T1000 (cell line): ENCODE data around the gene NIPA2.

Experiments
- DNase-seq: peaks from one replicate; lab custom pipeline; 2025; ENCODE audit warnings: mixed read lengths; lab: John Stamatoyannopoulos, UW

NIPA2 gene

DNA sequence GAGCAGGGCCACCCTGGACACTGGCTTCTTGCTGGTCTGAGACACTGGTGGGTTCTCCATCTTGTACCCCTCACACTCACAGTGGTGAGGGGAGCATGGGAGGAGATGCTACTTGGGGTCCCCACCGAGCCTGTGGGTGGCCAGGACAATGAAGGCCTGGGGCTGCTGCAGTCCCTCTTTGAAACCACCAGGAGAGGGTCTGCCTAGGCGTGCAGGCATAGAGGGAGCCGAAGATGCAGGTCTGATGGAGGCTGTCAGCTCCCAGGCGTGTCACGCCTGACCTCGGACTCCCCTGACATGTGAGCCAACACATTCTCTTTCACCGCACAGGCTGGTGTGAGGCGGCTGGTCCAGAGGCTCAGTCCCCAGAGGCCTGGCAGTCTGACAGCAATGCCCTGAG is 39.1 kb downstream of the NIPA2 start:
- no peak for DNase-seq

DNA sequence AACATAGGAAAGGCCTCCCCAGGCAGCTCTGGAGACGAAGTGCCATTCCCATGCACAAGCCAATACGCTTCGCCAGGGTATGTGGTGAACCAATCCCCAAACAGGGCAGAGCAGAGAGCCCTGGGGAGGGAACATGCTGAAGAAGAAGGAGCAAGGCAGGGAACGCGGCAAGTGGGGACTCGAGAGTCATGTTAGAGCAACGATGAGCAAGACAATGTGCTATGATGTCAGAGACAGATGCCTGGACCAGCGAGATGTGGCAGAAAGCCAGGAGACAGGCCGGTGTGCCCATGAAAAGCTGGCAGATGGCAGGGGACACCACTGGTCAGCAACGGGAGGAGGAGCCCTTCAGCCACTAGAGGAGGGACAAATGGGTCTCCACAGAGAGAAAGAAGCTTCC is 39.6 kb downstream of the NIPA2 start:
- DNase-seq, result no peak

DNA sequence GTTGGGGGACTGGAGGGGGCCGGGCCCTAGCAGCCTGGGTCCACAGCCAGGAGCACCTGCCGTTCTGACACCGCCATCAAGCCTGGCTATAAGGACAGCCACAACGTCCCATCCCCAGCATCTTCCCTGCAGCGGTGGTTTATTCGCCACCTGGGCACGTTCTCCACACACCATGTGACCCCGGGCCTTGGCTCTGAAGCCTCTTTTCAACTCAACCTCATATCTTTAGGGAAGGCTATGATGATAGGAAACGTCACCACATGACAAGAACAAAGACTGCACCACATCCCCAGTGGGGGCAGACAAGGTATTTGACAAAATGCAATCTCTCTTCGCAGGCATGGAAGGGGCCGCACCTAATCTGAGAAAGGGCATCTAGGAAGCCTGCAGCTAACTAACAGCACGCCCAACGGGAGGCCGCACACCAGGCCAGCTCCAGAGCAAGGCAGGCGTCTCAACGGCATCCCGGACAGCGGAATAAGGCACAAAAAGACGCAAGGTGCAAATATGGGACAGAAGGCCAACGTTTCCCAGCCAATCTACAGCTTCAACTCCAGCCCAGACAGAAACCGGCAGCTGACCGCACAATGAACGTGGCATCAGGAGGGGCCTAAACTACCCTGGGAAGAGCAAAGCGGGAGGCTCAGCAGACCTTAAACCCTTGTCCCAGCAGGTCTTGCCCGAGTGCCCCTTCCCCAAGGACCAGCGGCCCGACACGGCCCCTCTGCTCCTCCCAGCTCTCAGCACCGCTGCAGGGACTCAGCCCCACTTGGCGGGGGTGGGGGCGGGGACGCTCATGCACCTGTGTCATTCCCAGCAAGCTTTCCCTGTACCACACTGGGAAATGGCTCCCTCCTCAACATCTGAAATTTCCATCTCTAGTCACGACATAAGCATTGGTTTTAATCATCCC is 41.9 kb downstream of the NIPA2 start:
- no peak for DNase-seq

DNA sequence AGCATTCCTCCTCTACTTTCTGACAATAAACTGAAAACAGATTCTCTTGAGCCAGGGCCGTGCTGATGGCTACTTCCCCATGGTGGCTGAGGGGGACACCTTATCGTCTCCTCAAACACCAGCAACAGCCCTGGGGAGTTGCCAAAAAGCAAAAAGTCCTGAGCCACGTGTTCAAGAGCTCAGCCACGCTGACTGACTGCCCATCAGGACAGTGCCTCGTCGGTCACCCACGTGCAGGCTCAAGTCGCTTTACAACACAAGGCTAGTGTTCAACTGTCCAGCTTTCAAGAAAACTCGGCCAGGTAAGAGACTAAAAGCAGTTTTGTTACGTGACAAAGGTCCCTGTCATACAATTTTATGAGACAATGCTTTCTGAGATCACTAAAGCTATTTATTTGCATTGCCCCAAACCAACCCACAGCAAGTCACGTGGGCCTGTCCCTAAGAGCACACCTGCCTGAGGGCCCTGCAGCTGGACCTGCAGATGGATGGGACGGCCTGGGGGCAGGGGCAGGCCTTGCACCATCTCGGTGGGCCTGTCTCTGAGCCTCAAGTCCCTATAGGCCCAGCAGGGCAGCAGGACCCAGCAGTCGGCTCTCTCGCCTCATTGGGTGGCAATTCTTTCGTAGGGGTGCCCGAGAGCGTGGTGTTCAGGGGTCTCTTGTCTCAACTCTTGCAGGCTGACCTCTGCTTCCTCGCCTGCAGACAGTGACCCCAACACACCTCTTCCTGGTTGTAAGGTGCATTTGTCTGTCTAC is 42.7 kb downstream of the NIPA2 start:
- DNase-seq, result no peak

DNA sequence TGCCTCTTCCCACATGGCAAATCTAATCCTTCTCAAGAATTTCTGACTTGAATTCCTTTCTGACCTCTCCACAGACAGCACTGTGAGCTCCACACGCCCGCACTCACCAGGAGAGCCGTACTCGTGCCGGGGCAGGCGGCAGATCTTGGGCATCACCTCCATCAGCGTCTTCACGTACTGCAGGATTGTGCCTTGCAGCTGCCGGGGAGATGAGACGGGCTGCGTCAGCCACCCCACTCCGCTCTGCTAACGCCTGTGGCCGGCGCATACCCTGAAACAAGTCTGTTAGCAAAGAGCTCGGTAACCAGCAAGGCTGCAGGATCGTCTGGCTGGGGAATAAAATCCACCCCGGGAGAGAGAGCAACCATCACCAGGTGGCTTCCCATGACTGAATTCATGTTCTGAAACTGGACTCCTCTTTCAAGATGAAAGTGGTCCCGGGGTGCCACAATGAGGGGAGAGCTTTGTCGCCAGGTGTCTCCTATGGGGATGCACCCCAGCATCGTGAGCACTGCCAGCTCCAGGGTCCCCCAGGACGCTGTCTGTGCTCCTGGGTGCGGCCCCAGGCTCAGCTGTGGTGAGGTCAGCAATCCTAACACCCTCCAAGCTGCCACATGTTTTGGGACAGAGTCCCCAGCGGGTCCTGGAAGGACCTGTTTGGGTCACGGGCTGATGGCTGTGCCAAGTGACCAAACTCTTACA is 43.4 kb downstream of the NIPA2 start:
- no peak for DNase-seq

DNA sequence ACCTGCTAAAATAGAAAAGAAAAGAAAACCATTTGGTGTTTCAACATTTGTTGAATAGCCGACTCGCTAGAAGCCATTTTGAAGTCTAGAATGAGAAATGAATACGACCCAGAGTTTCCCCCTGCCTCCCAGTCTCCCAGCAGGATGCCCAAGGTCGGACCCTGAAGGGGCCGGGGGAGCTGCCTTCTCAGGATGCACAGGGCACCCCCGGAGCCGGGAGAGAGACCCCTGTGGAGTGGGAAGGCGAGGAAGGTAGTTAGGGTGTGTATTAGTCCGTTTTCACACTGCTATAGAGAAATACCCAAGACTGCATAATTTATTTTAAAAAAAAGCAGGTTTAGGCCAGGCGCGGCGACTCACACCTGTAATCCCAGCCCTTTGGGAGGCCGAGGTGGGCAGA is 44.7 kb downstream of the NIPA2 start:
- DNase-seq, result no peak

DNA sequence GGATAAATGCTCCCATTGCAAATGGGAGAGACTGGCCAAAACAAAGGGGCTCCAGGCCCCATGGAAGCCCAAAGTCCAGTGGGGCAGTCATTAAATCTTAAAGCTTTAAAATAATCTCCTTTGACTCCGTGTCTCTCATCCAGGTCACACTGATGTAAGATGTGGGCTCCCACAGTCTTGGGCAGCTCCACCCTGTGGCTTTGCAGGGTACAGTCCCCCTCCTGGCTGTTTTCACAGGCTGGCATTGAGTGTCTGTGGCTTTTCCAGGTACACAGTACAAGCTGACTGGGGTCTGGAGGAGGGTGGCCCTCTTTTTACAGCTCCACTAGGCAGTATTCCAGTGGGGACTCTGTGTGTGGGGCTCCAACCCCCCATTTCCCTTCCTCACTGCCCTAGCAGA is 45.9 kb downstream of the NIPA2 start:
- DNase-seq, result no peak

DNA sequence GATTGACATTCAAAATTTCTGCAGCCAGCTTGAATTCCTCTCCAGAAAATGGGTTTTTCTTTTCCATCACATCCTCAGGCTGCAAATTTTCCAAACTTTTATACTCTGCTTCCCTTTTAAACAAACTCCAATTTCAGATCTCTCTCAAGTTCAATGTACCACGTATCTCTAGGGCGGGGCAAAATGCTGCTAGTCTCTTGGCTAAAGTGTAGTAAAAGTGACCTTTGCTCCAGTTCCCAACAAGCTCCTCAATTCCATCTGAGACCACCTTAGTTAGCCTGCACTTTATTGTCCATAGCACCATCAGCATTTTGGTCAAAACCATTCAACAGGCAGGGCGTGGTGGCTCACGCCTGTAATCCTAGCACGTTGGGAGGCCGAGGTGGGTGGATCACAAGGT is 46.7 kb downstream of the NIPA2 start:
- no peak for DNase-seq

DNA sequence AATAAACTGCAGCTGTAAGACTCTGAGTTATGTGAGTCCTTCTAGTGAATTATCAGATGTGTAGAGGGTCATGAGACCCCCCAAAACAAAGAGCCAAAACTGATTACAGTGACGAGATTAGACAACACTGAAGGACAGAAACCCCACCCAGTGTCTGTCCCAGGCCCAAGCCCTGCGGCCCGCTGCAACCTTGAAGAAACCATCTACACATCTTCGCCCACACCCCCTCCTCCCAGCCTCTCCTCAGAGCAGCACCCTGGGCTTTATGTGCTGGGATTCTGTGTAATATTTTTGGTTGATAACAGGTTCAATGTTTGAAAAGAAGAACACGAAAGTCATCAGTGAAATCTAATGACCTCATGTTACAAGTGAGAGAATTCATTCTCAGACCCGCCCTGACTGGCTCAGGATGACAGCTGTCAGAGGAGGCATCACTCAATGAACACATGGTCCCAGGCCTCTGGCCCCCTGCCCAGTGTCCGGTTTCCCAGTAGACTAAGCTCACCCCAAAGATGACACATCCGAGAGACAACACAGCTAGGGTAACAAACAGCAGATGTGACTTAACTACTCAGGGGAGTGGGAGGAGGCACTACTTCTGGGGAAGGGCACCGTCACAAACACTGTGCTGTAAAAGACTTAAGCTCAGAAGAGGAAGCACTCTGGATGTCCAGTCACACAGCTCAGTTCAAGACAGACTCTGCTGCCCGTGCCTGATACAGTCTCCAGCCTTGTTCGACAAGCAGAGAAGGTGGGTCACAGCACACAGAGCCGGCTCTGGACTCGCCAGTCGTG is 48.9 kb downstream of the NIPA2 start:
- DNase-seq, result peak; percentile 37

DNA sequence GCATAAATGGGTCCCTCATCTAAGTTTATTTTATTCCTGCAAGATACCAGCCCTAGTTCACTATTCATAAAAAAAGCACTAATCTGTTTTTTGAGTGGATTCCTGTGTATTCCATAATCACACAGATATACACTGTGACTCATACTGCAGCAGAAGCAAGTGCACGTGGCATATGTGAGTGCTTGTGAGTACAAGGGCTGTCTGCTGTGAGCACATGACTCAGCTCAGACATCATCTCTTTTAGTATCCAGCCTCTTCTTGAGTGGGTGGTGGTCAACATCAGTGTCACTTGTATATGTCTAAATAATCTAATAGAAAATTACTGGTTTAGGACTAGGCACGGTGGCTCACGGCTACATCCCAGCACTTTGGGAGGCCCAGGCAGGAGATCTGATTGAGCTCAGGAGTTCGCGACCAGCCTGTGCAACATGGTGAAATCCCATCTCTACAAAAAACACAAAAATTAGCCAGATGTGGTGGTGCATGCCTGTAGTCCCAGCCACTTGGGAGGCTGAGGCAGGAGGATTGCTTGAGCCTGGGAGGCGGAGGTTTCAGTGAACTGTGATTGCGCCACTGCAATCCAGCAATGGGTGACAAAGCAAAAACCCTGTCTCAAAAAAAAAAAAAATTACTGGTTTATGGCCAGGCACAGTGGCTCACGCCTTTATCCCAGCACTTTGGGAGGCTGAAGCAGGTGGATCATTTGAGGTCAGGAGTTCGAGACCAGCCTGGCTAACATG is 49.8 kb downstream of the NIPA2 start:
- peak; percentile 49 for DNase-seq

DNA sequence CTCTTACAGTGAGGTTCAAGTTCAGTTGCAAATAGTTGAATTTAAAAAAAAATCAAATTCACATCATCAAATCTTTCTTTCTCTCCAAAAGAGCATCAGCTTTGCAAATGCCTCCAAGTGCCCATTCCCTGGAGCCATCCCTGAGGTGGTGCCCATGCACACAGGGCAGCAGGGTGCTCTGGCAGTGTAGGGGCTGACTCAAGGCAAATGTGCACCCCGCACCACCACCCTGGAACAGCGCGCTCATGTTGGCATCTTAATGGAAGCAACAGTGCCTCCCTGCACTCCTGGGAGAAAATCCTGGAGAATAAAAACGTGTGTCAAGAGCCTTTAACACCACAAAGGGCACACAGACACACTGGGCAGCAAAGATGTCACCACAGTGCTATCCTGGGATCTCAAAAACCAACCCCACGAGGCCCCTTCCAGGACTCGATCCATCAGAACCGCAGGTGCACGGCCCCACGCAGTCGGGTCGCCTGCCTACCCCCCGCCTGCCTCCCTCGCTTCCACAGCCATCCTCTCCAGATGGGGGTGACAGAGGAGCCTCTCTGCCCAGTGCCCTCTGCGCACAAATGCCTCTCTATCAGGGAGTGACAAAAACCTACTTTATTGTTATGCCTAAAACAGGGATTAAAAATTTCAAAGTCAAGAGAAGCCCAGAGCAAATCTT is 50.8 kb downstream of the NIPA2 start:
- no peak for DNase-seq

DNA sequence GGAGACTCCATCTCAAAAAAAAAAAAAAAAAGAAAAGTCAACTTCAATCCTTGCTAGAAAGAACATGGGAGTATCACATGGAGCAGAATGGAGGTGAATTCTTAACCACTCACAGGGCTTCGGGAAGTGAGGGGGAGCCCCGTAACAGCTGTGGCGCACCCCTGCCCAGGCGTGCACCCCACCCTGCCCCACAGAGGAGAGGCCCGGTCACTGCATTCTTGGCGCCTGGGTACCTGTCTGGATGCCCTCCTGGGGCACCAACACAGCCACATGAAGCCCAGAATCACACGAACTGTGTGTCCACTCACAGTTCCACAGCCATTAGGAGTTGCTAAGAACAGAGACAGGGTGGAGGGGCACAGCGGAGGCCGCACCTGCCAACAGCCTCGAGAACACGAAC is 51.8 kb downstream of the NIPA2 start:
- no peak for DNase-seq

DNA sequence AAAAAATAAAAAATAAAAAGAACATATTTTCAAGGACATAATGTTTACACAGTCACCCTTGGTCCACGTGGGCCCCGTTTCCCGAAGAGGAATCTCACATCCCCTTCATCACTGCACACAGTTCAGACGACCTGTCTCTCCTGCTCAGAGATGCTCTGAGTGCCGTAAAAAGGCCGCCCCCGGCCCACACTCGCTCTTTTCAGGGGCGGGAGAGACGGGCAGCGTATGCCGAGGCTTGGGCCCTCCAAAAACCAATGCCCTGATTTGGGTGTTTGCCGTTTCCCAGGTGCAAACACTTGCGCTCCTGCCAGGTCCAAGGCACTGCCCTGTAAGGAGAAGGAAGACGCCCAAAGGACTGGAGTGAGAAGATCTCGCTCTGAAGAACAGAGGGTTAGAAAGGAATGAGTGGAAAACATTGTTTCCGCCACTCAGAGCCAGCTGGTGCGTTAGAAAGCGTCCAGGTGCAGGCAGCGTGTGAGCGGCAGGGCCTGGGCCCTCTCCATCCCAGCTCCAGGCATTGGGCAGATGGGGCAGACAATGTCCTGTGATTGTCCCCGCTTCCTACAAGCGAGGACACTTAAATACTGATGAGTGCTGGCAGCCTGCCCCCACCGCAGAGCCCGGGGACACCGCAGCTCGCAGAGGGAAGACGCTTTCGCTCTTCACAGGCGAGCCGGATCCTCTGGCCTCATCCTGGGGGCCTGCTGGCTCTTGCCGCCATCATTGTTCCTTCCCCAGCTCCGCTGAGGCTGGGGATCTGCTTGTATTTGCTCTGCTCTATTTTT is 53.2 kb downstream of the NIPA2 start:
- no peak for DNase-seq

DNA sequence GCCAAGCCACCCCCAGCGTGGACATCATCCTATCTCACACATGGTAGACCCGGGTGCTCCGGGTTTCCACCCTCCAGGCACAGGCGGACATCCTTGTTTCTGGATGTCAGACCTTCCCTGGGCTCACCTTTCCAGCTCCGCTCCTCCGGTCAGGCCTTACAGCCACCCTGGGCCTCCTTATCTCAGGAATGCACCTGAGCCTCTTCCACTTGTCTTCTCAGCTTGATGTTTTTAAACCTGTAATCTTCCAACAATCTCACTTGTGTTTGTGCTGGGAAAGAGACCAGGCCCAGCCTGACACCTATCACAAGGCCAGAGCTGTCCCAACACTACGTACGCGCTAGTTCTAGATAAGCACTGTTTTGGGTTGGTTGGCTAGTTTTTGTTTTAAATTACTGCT is 53.9 kb downstream of the NIPA2 start:
- DNase-seq, result no peak

DNA sequence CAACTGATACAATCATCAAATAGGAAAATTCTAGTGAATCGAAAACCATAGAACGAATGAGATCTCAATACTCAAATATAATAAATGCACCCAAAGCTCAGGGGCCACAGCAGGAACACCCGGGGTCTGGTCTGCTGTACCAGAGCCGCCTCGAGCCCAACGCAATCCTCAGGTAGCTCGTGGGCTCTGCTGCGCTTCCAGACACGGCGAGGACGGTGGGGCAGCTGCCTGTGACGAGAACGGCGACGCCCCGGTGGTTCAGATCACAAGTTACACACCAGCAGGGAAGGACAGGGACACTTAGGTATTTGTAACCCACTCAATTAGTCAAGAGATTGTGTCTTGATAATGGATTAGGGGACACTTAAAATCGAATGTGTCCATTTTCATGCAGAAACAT is 54.6 kb downstream of the NIPA2 start:
- DNase-seq, result no peak

DNA sequence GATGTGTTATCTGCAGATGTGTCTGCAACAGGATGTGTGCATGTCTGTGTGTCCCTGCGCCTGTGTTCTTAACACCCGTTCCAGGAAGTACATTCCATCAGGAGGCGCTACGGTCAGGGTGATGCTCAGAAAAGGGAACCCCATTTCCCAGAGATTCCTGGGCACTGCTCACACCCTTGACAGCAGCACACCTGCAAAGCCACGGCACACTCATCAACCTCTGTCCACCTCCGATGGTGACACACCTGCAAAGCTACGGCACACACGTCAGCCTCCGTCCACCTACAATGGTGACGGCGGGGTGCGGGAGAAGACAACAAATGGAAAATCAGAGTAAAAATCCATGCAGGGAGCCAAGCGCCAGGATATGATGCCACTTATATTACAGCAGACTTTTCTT is 55.4 kb downstream of the NIPA2 start:
- DNase-seq, result no peak

DNA sequence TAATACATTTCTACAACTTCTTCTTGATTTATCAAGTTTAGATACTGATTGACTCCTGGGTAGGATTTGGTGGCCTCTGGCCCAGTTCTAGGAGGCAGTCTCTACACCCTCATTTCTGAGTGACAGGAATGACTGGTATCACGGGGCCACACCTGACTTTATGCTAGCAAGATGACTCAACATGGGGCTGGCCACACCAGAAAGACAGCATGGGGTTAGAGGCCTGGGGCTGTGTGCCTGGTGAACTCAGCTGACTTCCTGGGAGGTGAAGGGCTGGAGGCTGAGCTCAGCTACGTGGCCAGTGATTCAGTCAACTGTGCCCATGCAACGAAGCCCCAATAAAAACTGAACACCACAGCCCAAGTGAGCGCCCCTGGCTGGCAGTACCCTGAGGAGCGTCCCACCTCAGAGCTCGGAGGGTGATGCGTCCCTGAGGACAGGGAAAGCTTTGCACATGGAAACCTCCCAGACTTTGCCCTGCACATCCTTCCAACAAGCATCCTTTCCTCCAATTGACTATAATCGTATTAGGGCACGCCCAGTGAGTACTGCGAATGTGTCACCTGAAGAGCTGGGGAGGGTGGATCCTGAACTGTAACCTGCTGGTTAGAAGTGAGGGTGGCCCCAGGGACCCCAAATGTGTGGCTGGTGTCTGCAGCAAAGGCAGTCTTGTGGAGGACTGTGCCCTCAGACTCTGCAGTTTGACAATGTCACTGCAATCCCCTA is 57.2 kb downstream of the NIPA2 start:
- peak; percentile 82 for DNase-seq

DNA sequence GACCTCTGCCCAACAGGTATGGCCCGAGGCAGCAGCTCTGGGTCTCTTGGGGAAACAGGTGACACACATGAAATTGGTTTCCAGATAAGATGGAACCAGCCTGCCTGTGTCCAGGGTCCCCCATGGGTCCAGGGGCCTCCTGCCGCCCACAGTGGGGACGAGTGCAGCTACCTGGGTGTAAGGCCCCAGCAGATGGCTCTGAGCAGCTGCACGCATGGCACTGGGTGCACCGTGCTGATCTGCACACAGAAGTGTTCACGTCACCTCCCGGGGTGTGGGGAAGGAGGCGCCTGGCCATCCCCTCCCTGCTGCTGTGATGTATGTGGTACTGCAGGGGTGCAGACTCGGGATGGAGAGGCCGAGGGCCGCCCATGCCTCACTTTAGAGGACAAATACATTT is 63.6 kb downstream of the NIPA2 start:
- no peak for DNase-seq

DNA sequence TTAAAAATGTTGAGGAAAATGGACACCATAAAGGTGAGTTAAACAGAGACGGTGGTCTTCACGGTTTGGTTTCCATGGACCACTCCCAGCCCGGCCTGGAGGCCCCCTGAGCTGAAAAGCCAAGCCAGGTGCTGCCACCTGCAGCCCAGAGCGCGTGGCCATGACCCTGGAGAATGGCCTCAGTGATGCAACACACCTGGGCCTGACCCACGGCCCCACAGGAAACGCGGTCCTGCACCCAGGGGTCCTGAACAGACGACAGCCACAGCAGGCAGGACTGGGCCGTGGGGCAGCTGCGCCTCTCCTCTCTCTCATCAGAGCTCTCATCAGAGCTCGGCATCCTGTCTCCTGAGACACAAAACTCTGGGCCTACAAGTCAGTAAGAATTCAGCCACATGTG is 64.1 kb downstream of the NIPA2 start:
- no peak for DNase-seq
